Measurements from ENCODE around the gene PIK3CG. TPM values are rescaled to one million over a fixed set of nuclear protein-coding genes. Genes with fewer than 3 reads are reported as not detected.
"Not testable (repeated sequence)": the region's sequence is repeated elsewhere in the genome, so short reads cannot be mapped to it uniquely, and the experiment has no call there.

Gene PIK3CG
- total and polyA plus RNA-seq, 10 of the 15 experiments (the other 5 are each of a cell fraction or from before 2014, with no cell fraction given) = 0.79 to 7.6 (median 5.2) TPM

DNA sequence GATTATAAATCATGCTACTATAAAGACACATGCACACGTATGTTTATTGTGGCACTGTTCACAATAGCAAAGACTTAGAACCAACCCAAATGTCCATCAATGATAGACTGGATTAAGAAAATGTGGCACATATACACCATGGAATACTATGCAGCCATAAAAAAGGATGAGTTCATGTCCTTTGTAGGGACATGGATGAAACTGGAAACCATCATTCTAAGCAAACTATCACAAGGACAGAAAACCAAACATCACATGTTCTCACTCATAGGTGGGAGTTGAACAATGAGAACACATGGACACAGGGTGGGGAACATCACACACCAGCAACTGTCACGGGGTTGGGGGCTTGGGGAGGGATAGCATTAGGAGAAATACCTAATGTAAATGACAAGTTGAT, 59.4 kb downstream of the PIK3CG start:
- not testable (repeated sequence) for FAIRE-seq; BruUV-seq (replicated peaks)
- WGBS (ENCODE audit: insufficient coverage, insufficient replicate concordance, low lambda C conversion rate, missing lambda C conversion rate) = 50% methylated on average over 2 of the region's 2 CpGs

GRCh38 chr7:106926892-106927291, 61.8 kb downstream of the PIK3CG start:
- no peaks in the 10 kb centered on the region for H3K36me3 ChIP-seq (ENCODE audit: control insufficient read depth in 2 of 2, insufficient read depth in 2 of 2, low read length in 1 of 2)
- SMC1A ChIA-PET (ENCODE audit: uncharacterized antibody, unreplicated experiment) = no interaction called here
- no peak overlapping the region for H2AFZ ChIP-seq (ENCODE audit: control insufficient read depth, low read depth, low read length)
- FAIRE-seq (no peak), DNase-seq (ENCODE audit: low read depth, low spot score) (no peak), ATAC-seq (no peak)
- intact Hi-C loops (cut with micrococcal nuclease; ENCODE audit: unreplicated experiment) = no loop called here
- CTCF ChIA-PET = no interaction called here
- H3K9ac ChIP-seq (ENCODE audit: control insufficient read depth, insufficient read depth, low read length) = no peak overlapping the region
- BruUV-seq (replicated peaks) = no TSS peak
- no peaks in the 10 kb centered on the region for H3K27me3 ChIP-seq (replicated peaks in 1 of 2; ENCODE audit: control insufficient read depth in 2 of 2, insufficient read depth in 2 of 2, low read length in 1 of 2)
- no peak overlapping the region for H3K27ac ChIP-seq (ENCODE audit: control insufficient read depth, insufficient read depth)
- no peaks in the 10 kb centered on the region for H3K4me1 ChIP-seq (ENCODE audit: control insufficient read depth, insufficient read depth, low read length)
- RAD21 ChIA-PET (ENCODE audit: unreplicated experiment) = no interaction called here
- H4K20me1 ChIP-seq (ENCODE audit: control insufficient read depth, insufficient read depth) = no peaks in the 10 kb centered on the region
- H3K4me2 ChIP-seq (ENCODE audit: control insufficient read depth, insufficient read depth) = no peak overlapping the region
- H3K9me3 ChIP-seq (replicated peaks; ENCODE audit: control insufficient read depth, insufficient read depth, low read length) = no peaks in the 10 kb centered on the region; the same call in 1 of the 3 replicates
- TF ChIP-seq, protein P1, sequence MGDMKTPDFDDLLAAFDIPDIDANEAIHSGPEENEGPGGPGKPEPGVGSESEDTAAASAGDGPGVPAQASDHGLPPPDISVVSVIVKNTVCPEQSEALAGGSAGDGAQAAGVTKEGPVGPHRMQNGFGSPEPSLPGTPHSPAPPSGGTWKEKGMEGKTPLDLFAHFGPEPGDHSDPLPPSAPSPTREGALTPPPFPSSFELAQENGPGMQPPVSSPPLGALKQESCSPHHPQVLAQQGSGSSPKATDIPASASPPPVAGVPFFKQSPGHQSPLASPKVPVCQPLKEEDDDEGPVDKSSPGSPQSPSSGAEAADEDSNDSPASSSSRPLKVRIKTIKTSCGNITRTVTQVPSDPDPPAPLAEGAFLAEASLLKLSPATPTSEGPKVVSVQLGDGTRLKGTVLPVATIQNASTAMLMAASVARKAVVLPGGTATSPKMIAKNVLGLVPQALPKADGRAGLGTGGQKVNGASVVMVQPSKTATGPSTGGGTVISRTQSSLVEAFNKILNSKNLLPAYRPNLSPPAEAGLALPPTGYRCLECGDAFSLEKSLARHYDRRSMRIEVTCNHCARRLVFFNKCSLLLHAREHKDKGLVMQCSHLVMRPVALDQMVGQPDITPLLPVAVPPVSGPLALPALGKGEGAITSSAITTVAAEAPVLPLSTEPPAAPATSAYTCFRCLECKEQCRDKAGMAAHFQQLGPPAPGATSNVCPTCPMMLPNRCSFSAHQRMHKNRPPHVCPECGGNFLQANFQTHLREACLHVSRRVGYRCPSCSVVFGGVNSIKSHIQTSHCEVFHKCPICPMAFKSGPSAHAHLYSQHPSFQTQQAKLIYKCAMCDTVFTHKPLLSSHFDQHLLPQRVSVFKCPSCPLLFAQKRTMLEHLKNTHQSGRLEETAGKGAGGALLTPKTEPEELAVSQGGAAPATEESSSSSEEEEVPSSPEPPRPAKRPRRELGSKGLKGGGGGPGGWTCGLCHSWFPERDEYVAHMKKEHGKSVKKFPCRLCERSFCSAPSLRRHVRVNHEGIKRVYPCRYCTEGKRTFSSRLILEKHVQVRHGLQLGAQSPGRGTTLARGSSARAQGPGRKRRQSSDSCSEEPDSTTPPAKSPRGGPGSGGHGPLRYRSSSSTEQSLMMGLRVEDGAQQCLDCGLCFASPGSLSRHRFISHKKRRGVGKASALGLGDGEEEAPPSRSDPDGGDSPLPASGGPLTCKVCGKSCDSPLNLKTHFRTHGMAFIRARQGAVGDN (IDR thresholded peaks at IDR 0.05) = no peak
- TF ChIP-seq NR2C2 (IDR thresholded peaks at IDR 0.05; ENCODE audit: borderline replicate concordance, control insufficient read depth, insufficient read length, low read depth) = no peak
- TF ChIP-seq MEF2A (IDR thresholded peaks at IDR 0.05; ENCODE audit: insufficient read depth, low read depth, low read length) = no peak
- TF ChIP-seq HDAC2 (IDR thresholded peaks at IDR 0.05) = no peak
- no peak for TF ChIP-seq MTA3 (IDR thresholded peaks at IDR 0.05; ENCODE audit: borderline replicate concordance, low read length)
- no peak for TF ChIP-seq ESRRA (IDR thresholded peaks at IDR 0.05; ENCODE audit: low read length)
- POLR2A ChIA-PET = no interaction called here
- WGBS (ENCODE audit: insufficient coverage, insufficient replicate concordance, low lambda C conversion rate, missing lambda C conversion rate) = 23% methylated on average over 4 of the region's 4 CpGs
- in situ Hi-C loops (cut with MboI) = no loop called here
- no peaks in the 10 kb centered on the region for H3K79me2 ChIP-seq (ENCODE audit: control insufficient read depth, insufficient read depth, low read length)
- no peak overlapping the region for H3K4me3 ChIP-seq

More for the DNA sequence above, 59.4 kb downstream of the PIK3CG start:
- H3K4me1 ChIP-seq (ENCODE audit: control insufficient read depth, insufficient read depth, low read length); H3K9ac ChIP-seq (ENCODE audit: control insufficient read depth, insufficient read depth, low read length); CTCF ChIA-PET; H3K79me2 ChIP-seq (ENCODE audit: control insufficient read depth, insufficient read depth, low read length); ATAC-seq; POLR2A ChIA-PET; H3K9me3 ChIP-seq (replicated peaks; ENCODE audit: control insufficient read depth, insufficient read depth, low read length); RAD21 ChIA-PET (ENCODE audit: unreplicated experiment); in situ Hi-C loops (cut with MboI); H3K4me3 ChIP-seq; H3K36me3 ChIP-seq (ENCODE audit: control insufficient read depth in 2 of 2, insufficient read depth in 2 of 2, low read length in 1 of 2); H2AFZ ChIP-seq (ENCODE audit: control insufficient read depth, low read depth, low read length); H3K27ac ChIP-seq (ENCODE audit: control insufficient read depth, insufficient read depth); DNase-seq (ENCODE audit: low read depth, low spot score); H3K4me2 ChIP-seq (ENCODE audit: control insufficient read depth, insufficient read depth); H3K27me3 ChIP-seq (replicated peaks in 1 of 2; ENCODE audit: control insufficient read depth in 2 of 2, insufficient read depth in 2 of 2, low read length in 1 of 2); H4K20me1 ChIP-seq (ENCODE audit: control insufficient read depth, insufficient read depth); SMC1A ChIA-PET (ENCODE audit: uncharacterized antibody, unreplicated experiment); intact Hi-C loops (cut with micrococcal nuclease; ENCODE audit: unreplicated experiment): not testable (repeated sequence)
